Coronary artery (tissue), 2 donors: Measurements from ENCODE around the gene SMIM35.

Source experiments
- DNase-seq: peaks from one replicate; pipeline ENCODE4 v3.0.0-alpha.2; 2017; ENCODE audit warnings: low spot score
- H3K27ac ChIP-seq, 2 donors: fragments of 200-600 bp; sonication (generic); one replicate each; pipeline ENCODE4 v1.5.1; 2016 to 2019
- H3K4me3 ChIP-seq: fragments of 200-600 bp; sonication (generic); 2 replicates; pipeline ENCODE4 v1.5.1; 2016; ENCODE audit warnings: mild to moderate bottlenecking, moderate library complexity
- TF ChIP-seq, protein P1 (sequence below): fragments of 200-600 bp; sonication (generic); IDR thresholded peaks from one replicate; pipeline ENCODE4 v1.5.1; 2019; ENCODE audit warnings: antibody characterized with exemption

Gene SMIM35

DNA sequence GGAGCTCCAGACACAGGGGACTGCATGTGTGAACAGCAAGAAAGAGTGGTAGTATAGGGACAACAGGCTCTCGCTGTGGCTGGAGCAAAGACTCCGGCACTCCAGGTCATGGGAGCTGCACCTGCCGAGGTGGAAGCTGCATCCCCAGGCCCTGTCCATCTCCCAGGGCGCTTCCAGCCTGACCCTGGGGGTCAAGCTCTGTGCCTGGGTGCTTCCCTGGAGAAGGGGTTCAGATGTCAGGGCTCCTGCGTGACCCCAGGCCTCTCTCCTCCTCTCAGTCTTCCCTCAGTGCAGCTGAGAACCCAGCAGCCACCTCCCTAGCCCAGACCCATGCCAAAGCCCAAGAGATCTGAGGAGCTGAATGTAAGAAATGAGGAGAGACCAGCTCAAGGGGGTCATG lies 6.5 kb downstream of the SMIM35 start:
- Histone ChIP-seq H3K4me3 (no peak overlapping the region), H3K27ac (no peak overlapping the region)
- TF ChIP-seq, protein P1, sequence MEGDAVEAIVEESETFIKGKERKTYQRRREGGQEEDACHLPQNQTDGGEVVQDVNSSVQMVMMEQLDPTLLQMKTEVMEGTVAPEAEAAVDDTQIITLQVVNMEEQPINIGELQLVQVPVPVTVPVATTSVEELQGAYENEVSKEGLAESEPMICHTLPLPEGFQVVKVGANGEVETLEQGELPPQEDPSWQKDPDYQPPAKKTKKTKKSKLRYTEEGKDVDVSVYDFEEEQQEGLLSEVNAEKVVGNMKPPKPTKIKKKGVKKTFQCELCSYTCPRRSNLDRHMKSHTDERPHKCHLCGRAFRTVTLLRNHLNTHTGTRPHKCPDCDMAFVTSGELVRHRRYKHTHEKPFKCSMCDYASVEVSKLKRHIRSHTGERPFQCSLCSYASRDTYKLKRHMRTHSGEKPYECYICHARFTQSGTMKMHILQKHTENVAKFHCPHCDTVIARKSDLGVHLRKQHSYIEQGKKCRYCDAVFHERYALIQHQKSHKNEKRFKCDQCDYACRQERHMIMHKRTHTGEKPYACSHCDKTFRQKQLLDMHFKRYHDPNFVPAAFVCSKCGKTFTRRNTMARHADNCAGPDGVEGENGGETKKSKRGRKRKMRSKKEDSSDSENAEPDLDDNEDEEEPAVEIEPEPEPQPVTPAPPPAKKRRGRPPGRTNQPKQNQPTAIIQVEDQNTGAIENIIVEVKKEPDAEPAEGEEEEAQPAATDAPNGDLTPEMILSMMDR = no peak
- no peak for DNase-seq

DNA sequence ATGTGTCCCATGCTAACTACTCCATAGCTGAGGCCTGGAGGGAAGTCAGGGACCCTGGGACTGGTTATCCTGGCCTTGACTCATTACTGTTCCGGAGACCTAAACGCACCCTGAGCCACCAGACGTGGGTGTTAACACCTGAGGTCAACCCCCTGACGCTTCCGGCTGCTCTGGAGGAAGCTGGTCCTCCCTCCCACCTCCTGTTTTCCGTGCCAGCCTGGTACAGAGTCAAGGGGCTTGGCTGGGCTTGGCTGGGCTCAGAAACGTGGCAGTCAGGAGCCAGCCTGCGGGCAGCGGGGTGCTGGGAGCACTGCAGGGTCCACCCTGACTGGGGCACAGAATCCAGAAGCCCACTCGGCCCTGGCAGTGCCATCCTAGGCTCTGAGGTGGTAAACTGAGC lies 7.3 kb downstream of the SMIM35 start:
- no peak overlapping the region for H3K4me3 ChIP-seq
- DNase-seq = no peak
- TF ChIP-seq, protein P1 = no peak
- no peak overlapping the region for H3K27ac ChIP-seq

DNA sequence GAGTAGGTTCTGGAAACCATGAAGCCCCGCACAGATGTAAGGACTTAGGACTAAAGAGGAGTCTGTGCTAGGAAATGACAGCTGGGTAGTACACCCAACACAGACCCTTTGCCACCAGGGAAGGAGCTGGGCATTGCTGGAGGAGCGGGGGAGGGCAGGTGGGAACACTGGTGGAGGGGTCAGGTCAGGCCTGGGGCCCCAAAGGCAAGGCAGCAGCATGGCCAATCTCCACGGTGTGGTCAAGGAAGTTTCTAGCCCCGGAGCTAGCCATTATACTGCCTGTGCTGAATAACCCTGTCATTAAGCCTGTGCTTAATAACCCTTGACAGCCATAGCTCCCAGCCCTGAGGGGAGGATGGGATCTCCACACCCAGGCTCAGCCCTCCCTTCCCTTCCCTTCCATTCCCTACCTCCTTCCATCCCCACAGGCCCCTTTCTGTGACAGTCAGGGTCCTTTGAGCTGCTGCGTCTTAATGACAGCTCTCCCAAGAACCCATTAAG lies 7.8 kb downstream of the SMIM35 start:
- Histone ChIP-seq H3K27ac (no peak overlapping the region), H3K4me3 (no peak overlapping the region)
- TF ChIP-seq, protein P1 = no peak
- no peak for DNase-seq

DNA sequence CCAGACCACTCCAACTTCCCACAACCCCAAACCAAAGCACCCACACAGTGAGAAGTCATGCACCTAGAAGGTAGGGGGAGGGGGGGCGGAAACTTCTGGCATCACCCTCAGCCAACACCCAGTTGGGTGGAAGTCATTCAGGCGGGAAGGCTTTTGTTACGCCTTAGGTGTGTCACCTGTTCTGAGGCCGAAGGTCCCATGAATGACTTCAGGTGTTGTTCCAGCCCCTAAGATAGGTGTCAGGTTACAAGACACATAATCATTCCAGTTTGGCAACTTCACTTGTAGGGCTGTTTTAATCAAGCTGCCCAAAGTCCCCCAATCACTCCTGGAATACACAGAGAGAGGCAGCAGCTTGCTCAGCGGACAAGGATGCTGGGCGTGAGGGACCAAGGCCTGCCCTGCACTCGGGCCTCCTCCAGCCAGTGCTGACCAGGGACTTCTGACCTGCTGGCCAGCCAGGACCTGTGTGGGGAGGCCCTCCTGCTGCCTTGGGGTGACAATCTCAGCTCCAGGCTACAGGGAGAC lies 9.9 kb downstream of the SMIM35 start, which contains the start of gene TMPRSS4:
Gene TMPRSS4 (plus strand): TSS at position 325 of the 528 bp plus-strand sequence. CDS start 225 bp downstream, outside the sequence.
- no peak within 1 kb of the TSS for H3K27ac ChIP-seq
- no peak within 1 kb of the TSS for H3K4me3 ChIP-seq
- TF ChIP-seq, protein P1 = no peak
- no peak for DNase-seq

DNA sequence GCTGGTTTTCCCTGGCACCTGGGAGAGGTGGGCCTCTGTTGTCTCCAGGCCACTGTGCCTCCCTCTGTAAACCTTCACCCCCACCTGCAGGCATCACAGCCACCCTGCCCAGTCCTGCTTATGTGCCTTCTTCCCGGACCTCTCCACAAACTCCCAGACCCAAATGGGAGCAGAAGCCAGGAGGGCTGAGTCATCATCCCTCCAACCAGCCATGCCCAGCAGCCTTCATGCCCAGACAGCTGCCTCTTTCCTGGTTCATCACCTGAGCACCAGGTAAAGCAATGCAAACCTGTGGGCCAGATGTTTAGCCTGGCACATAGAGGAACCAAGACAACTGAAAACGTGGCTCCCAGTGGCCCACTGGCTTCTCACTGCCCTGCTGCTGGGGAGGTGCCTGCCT lies 12.0 kb downstream of the SMIM35 start:
- TF ChIP-seq, protein P1 = no peak
- no peak overlapping the region for H3K4me3 ChIP-seq
- no peak overlapping the region for H3K27ac ChIP-seq
- no peak for DNase-seq

DNA sequence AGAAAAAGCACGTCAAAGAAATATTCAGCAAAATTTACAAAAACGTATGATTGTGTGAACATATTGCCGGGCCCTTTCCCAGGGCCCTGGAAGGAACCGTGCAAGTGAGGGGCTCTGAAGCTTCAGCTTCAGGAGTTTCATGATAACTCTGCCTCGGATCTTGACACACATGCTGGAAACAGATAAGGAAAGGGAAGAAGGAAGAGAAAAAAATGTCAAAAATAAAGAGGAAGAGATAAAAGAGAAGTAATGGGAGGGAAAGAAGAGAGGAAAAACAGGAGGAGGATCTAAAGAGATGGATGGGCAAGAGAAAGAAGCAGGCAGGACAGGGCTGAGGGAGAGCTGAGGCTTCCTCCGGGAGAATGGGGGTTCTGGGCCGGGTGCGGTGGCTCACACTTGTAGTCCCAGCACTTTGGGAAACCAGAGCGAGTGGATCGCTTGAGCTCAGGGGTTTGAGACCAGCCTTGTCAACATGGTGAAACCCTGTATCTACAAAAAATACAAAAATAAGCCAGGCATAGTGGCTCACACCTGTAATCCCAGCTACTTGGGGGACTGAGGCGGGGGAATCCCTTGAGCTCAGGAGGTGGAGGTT lies 12.6 kb downstream of the SMIM35 start:
- DNase-seq = no peak

More for the DNA sequence above, 12.6 kb downstream of the SMIM35 start:
- H3K27ac ChIP-seq = no peak overlapping the region
- H3K4me3 ChIP-seq = no peak overlapping the region
- TF ChIP-seq, protein P1 = no peak
